HFF-Myc (cell line): Measurements from ENCODE around the gene IGFN1.

Source experiments
- DNase-seq: peaks from one replicate; pipeline ENCODE4 v3.0.0-alpha.2; 2011; ENCODE audit warnings: low read depth; ENCODE audit errors: extremely low read depth
- H3K4me3 ChIP-seq: replicated peaks from 2 replicates; pipeline ENCODE4 v1.5.1; 2011; ENCODE audit warnings: low read depth, mild to moderate bottlenecking, control low read depth, low read length
- TF ChIP-seq, protein P1 (sequence below): IDR thresholded peaks from 2 replicates; pipeline ENCODE4 v1.5.1; 2012; ENCODE audit warnings: mild to moderate bottlenecking, low read depth, low read length, control low read depth; ENCODE audit errors: missing control alignments

The IGFN1 gene

DNA sequence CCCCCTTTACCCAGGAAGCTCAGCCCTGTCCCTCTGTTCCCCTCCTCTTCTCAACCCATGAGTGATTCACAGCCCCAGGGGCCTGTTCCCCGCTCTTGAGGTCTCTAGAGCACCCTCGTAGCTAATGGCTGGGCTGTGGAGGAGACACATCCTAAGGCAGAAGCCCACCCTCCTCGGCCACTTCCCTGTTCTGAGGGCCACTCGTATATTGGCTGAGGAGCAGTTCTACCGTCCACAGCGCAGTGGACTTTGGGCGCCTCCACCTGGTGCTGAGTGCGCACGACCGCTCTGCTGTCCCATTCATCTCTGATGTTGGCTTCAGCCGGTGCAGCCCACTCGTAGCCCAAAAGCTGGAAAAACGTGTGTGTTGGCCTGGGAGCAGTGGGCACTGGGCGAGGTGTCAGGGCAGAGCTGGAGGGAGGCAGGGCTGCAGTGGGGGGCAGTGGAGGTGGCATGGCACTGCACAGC, 68.2 kb downstream of the IGFN1 start:
- no peak overlapping the region for H3K4me3 ChIP-seq
- DNase-seq: no peak
- TF ChIP-seq, protein P1, sequence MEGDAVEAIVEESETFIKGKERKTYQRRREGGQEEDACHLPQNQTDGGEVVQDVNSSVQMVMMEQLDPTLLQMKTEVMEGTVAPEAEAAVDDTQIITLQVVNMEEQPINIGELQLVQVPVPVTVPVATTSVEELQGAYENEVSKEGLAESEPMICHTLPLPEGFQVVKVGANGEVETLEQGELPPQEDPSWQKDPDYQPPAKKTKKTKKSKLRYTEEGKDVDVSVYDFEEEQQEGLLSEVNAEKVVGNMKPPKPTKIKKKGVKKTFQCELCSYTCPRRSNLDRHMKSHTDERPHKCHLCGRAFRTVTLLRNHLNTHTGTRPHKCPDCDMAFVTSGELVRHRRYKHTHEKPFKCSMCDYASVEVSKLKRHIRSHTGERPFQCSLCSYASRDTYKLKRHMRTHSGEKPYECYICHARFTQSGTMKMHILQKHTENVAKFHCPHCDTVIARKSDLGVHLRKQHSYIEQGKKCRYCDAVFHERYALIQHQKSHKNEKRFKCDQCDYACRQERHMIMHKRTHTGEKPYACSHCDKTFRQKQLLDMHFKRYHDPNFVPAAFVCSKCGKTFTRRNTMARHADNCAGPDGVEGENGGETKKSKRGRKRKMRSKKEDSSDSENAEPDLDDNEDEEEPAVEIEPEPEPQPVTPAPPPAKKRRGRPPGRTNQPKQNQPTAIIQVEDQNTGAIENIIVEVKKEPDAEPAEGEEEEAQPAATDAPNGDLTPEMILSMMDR: no peak

DNA sequence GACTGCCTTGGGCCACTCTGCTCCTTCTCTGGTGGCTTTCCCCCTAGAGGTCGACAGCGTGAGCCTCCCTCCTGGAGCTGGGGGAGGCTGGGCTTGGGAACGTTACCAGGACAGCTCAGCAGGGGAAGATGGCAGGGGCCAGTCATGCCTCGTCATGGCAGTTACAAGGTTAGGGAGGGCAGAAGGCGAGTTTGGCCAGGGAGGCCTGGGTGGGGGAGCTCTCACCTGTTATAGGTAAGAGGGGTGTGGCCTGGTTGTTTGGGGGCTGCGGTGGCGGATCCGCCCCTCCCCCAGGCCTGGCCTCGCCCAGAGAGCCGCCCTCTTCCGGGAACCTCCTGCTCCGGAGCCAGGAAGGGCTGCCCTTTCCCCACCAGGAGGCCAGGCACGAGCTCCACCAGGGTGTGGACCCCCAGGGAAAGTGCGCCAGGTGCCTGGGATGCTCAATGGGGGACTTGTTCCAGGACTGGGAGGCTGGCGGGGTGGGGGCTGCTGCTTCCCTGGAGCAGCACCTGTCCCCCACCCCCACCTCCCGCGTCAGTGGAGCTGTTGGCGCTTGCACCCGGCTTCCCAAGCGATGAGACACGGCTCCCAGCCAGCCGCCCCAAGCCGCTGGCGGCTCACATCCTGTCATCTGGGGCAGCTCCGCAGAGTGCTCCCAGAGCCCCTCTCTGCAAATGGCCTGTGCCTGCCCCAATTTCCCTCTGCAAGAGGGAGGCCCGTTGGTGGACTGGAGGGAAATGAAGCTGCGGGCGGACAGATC, 69.0 kb downstream of the IGFN1 start:
- no peak for DNase-seq
- no peak overlapping the region for H3K4me3 ChIP-seq

DNA sequence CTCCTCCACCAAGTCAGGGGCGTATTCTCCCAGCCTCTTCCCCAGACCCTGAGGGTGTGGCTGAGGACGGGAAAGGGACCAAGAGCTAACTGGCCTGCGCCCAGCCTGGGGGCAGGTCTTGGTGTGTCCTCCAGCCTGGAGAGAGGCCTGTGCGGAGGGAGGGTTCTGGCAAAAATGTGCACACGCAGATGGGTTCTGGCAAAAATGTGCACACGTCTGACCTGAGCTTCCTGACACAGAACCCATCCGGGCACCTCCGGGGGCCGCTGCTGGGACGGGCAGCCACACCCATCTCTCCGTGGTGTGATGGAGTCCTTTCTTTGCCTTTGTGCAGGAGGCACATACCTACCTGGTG, 69.6 kb downstream of the IGFN1 start:
- TF ChIP-seq, protein P1: no peak
- H3K4me3 ChIP-seq: no peak overlapping the region
- DNase-seq: no peak

More for the DNA sequence above, 69.0 kb downstream of the IGFN1 start:
- TF ChIP-seq, protein P1: no peak

GRCh38 chr1:201260648-201261311, 70.2 kb downstream of the IGFN1 start:
- TF ChIP-seq, protein P1: no peak
- H3K4me3 ChIP-seq: no peak overlapping the region
- no peak for DNase-seq

- DNase-seq: no peak
- TF ChIP-seq, protein P1: no peak
- no peak overlapping the region for H3K4me3 ChIP-seq
These were observed 71.3 kb downstream of the IGFN1 start for GRCh38 chr1:201261771-201262547.

GRCh38 chr1:201262963-201263608, 72.5 kb downstream of the IGFN1 start:
- no peak overlapping the region for H3K4me3 ChIP-seq
- TF ChIP-seq, protein P1: no peak

More at GRCh38 chr1:201262963-201263608, 72.5 kb downstream of the IGFN1 start:
- DNase-seq: no peak
